ENCODE data around the gene NME7.
A peak's percentile ranks its signal among the peaks of the same experiment; 100 is the strongest.

Gene NME7

DNA sequence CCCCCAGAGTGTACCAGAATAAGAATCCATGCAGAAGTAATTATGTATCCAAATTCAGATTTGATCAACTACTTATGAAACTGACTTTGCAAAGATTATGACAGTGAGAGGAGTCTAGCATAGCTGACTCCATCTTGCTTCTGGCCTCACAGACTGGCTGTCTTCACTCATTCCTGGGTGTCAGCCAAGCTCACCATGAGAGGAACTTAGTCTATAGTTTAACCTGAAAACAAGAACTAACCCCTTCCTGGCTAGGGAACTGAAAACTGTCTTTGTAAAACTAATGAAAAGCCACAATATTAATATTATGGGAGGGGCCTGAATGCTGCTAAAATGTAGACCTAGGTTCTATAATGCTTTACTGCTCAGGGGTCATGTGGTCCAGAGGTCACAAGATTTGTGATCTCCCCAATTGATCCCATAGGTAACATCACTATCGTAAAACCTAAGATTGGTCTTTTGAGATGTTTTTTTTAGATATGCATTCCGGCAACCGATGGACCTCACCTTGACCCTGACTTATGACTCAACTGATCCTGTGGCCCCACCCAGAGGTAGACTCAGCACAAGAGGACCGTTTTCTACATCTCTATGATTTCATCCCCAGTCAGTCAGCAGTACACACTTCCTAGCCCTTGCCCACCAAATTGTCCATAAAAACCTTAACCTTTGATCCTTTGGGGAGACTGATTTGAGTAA is 206.0 kb downstream of the NME7 start:
- TF ChIP-seq, protein P1, sequence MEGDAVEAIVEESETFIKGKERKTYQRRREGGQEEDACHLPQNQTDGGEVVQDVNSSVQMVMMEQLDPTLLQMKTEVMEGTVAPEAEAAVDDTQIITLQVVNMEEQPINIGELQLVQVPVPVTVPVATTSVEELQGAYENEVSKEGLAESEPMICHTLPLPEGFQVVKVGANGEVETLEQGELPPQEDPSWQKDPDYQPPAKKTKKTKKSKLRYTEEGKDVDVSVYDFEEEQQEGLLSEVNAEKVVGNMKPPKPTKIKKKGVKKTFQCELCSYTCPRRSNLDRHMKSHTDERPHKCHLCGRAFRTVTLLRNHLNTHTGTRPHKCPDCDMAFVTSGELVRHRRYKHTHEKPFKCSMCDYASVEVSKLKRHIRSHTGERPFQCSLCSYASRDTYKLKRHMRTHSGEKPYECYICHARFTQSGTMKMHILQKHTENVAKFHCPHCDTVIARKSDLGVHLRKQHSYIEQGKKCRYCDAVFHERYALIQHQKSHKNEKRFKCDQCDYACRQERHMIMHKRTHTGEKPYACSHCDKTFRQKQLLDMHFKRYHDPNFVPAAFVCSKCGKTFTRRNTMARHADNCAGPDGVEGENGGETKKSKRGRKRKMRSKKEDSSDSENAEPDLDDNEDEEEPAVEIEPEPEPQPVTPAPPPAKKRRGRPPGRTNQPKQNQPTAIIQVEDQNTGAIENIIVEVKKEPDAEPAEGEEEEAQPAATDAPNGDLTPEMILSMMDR (IDR thresholded peaks at IDR 0.05; ENCODE audit: low read depth, low read length), result peak; percentile 82
- no peak for TF ChIP-seq EZH2phosphoT487 (IDR thresholded peaks at IDR 0.05; ENCODE audit: low read depth)
- Histone ChIP-seq H3K79me2 (ENCODE audit: low read length) (no peaks in the 10 kb centered on the region), H3K36me3 (replicated peaks; ENCODE audit: low read depth, low read length) (no peaks in the 10 kb centered on the region), H3K27me3 (ENCODE audit: low read depth, low read length) (no peaks in the 10 kb centered on the region), H3K4me1 (ENCODE audit: low read length) (peaks cover 62% of the 10 kb centered on the region), H4K20me1 (ENCODE audit: insufficient read depth, low read length) (no peaks in the 10 kb centered on the region), H3K4me2 (ENCODE audit: low read length) (peak overlapping the region; percentile 79), H3K9ac (ENCODE audit: low read length) (peak overlapping the region; percentile 52), H3K9me3 (ENCODE audit: insufficient read depth, low read length) (no peaks in the 10 kb centered on the region), H3K27ac (ENCODE audit: low read length) (peak overlapping the region; percentile 87), H2AFZ (ENCODE audit: low read depth, low read length) (peak overlapping the region; percentile 7; the same call in 1 of the 2 replicates), H3K4me3 (ENCODE audit: low read length) (peak overlapping the region; percentile 34)

DNA sequence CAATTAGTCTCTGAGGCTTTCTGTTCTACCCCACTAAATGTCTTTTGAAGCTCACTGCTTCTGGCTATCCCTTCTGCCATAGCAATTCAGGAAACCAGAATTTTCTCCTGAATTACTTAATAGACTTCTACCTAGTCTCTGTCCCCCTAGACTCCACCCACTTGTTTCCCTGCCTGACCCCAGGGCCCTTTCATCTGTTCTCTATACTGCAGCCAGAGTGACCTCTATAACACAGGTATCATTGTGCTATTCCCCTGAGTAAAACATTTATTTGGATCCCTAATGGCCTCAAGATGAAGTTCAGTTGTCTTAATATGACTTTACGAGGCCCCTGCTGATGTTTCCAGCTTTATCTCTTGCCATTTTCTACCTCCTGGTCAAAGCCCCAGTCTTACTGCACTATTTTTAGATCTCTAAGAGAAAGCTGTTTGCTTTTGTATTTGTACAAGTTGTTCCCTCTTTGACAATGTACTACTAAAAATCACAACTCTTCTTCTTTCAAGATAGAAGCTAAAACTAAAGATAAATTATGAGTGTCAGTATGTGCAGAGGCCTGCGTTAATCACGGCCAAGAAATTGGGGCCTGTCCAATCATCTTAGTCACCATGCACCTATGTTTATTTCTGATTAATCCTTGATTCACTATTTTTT is 206.6 kb downstream of the NME7 start:
- Histone ChIP-seq H3K4me1 (ENCODE audit: low read length) (peaks cover 62% of the 10 kb centered on the region), H3K9me3 (ENCODE audit: insufficient read depth, low read length) (no peaks in the 10 kb centered on the region), H3K79me2 (ENCODE audit: low read length) (no peaks in the 10 kb centered on the region), H2AFZ (ENCODE audit: low read depth, low read length) (no peak overlapping the region), H3K27ac (ENCODE audit: low read length) (peak overlapping the region; percentile 87), H3K4me3 (ENCODE audit: low read length) (no peak overlapping the region), H3K9ac (ENCODE audit: low read length) (peak overlapping the region; percentile 51), H3K4me2 (ENCODE audit: low read length) (peak overlapping the region; percentile 16), H4K20me1 (ENCODE audit: insufficient read depth, low read length) (no peaks in the 10 kb centered on the region), H3K36me3 (replicated peaks; ENCODE audit: low read depth, low read length) (no peaks in the 10 kb centered on the region), H3K27me3 (ENCODE audit: low read depth, low read length) (no peaks in the 10 kb centered on the region)
- TF ChIP-seq, protein P1 (IDR thresholded peaks at IDR 0.05; ENCODE audit: low read depth, low read length), result no peak
- TF ChIP-seq EZH2phosphoT487 (IDR thresholded peaks at IDR 0.05; ENCODE audit: low read depth), result no peak

DNA sequence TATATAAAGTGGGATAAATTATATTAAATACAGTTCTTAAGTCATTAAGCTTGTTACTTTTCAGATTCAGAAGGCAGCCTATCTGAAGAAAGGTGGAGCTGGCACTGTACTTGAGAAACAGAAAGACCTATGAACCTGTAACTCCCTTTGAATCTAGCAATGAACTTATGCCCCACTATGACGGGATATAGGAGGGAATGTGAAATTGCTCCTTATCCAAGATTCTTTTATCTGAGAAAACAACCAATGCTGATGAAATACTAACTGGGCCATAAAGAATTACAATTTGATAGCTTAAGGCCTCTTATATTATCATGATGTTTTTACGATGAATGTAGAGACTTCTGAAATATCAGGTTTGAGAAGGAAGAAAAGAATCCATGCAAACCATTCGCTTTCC is 211.0 kb downstream of the NME7 start:
- Histone ChIP-seq H3K4me2 (ENCODE audit: low read length) (no peak overlapping the region), H3K27ac (ENCODE audit: low read length) (no peak overlapping the region), H3K27me3 (ENCODE audit: low read depth, low read length) (no peaks in the 10 kb centered on the region), H2AFZ (ENCODE audit: low read depth, low read length) (no peak overlapping the region), H3K4me1 (ENCODE audit: low read length) (peaks cover 42% of the 10 kb centered on the region), H3K9me3 (ENCODE audit: insufficient read depth, low read length) (no peaks in the 10 kb centered on the region), H3K36me3 (replicated peaks; ENCODE audit: low read depth, low read length) (no peaks in the 10 kb centered on the region), H4K20me1 (ENCODE audit: insufficient read depth, low read length) (no peaks in the 10 kb centered on the region), H3K79me2 (ENCODE audit: low read length) (no peaks in the 10 kb centered on the region), H3K9ac (ENCODE audit: low read length) (no peak overlapping the region), H3K4me3 (ENCODE audit: low read length) (no peak overlapping the region)
- TF ChIP-seq, protein P1 (IDR thresholded peaks at IDR 0.05; ENCODE audit: low read depth, low read length), result no peak
- TF ChIP-seq EZH2phosphoT487 (IDR thresholded peaks at IDR 0.05; ENCODE audit: low read depth), result no peak

DNA sequence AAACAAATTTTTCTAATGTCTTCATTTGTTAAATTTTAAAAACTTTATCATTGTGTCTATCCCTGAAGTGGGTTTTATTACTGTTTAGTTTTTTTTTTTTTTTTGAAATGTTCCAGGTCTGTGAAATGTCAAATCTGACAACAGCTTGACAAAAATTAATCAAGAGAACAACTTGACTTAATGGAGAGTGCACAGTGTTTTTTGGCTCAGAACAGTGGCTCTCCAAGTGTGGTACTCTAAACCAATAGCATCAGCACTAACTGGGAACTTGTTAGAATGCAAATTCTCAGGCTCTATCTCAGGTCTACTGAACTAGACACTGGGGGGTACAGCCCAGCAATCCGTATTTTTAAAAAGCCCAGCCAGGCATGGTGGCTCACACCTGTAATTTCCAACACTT is 211.9 kb downstream of the NME7 start:
- Histone ChIP-seq H3K4me1 (ENCODE audit: low read length) (peaks cover 36% of the 10 kb centered on the region), H3K9ac (ENCODE audit: low read length) (no peak overlapping the region), H3K27ac (ENCODE audit: low read length) (no peak overlapping the region), H3K27me3 (ENCODE audit: low read depth, low read length) (no peaks in the 10 kb centered on the region), H3K4me3 (ENCODE audit: low read length) (no peak overlapping the region), H3K9me3 (ENCODE audit: insufficient read depth, low read length) (no peaks in the 10 kb centered on the region), H4K20me1 (ENCODE audit: insufficient read depth, low read length) (no peaks in the 10 kb centered on the region), H2AFZ (ENCODE audit: low read depth, low read length) (no peak overlapping the region), H3K36me3 (replicated peaks; ENCODE audit: low read depth, low read length) (no peaks in the 10 kb centered on the region), H3K79me2 (ENCODE audit: low read length) (no peaks in the 10 kb centered on the region), H3K4me2 (ENCODE audit: low read length) (no peak overlapping the region)
- TF ChIP-seq, protein P1 (IDR thresholded peaks at IDR 0.05; ENCODE audit: low read depth, low read length), result no peak
- no peak for TF ChIP-seq EZH2phosphoT487 (IDR thresholded peaks at IDR 0.05; ENCODE audit: low read depth)

Measured in OCI-LY3 (cell line).